PC-9 (cell line): ENCODE results near the gene BFAR. TPM values are rescaled to one million over a fixed set of nuclear protein-coding genes. Genes with fewer than 3 reads are reported as not detected.

Experiments
- BruUV-seq: library from RNA; stranded (reverse); fragments of 400-500 nt; replicated peaks from 2 replicates; lab custom pipeline; 2021; lab: Mats Ljungman, UMichigan
- CTCF ChIA-PET: fragments of 300-600 bp; sonication (Branson Sonifier 250); formaldehyde crosslinking; loops from one replicate; lab custom pipeline; 2022; ENCODE audit warnings: antibody characterized with exemption; lab: Charles Lee
- POLR2A ChIA-PET: fragments of 300-600 bp; sonication (Branson Sonifier 250); formaldehyde crosslinking; loops from one replicate; lab custom pipeline; 2022; ENCODE audit warnings: antibody characterized with exemption; ENCODE audit not compliant: unreplicated experiment; lab: Charles Lee
- DNase-seq, 2 experiments: peaks; one replicate each; pipeline versions ENCODE4 v3.0.0 to v3.0.0-alpha.2; 2015 to 2022; ENCODE audit warnings: mixed read lengths in 1 of 2
- H2AFZ ChIP-seq: fragments of 200-600 bp; sonication (generic); 2 replicates; pipeline ENCODE4 v1.8.1; 2017; ENCODE audit warnings: antibody characterized with exemption
- H3F3A ChIP-seq: fragments of 200-600 bp; sonication (generic); 2 replicates; pipeline ENCODE4 v1.8.1; 2017; ENCODE audit warnings: antibody characterized with exemption, mild to moderate bottlenecking, low read depth; ENCODE audit not compliant: insufficient read depth
- H3K27ac ChIP-seq: fragments of 200-600 bp; sonication (generic); 2 replicates; pipeline ENCODE4 v1.6.1; 2016; ENCODE audit warnings: mixed run types
- H3K27me3 ChIP-seq: fragments of 200-600 bp; sonication (generic); 2 replicates; pipeline ENCODE4 v1.6.1; 2016; ENCODE audit warnings: low read depth, mixed run types; ENCODE audit not compliant: insufficient read depth
- H3K36me3 ChIP-seq: fragments of 200-600 bp; sonication (generic); 2 replicates; pipeline ENCODE4 v1.6.1; 2016; ENCODE audit warnings: low read depth, mixed run types
- H3K4me1 ChIP-seq: fragments of 200-600 bp; sonication (generic); replicated peaks from 2 replicates; pipeline ENCODE4 v1.6.1; 2016; ENCODE audit warnings: mixed run types; ENCODE audit not compliant: insufficient read depth
- H3K4me2 ChIP-seq: fragments of 200-600 bp; sonication (generic); 2 replicates; pipeline ENCODE4 v1.6.1; 2017; ENCODE audit warnings: mixed run types
- H3K4me3 ChIP-seq: fragments of 200-600 bp; sonication (generic); 2 replicates; pipeline ENCODE4 v1.6.1; 2016; ENCODE audit warnings: mixed run types
- H3K79me2 ChIP-seq: fragments of 200-600 bp; sonication (generic); 2 replicates; pipeline ENCODE4 v1.6.1; 2017; ENCODE audit warnings: low read depth, mixed run types
- H3K9me2 ChIP-seq: fragments of 200-600 bp; sonication (generic); 2 replicates; pipeline ENCODE4 v1.8.1; 2017; ENCODE audit warnings: mild to moderate bottlenecking; ENCODE audit not compliant: insufficient read depth
- H3K9me3 ChIP-seq: fragments of 200-600 bp; sonication (generic); 2 replicates; pipeline ENCODE4 v1.8.1; 2016; ENCODE audit warnings: low read depth; ENCODE audit not compliant: insufficient read depth
- H4K20me1 ChIP-seq: fragments of 200-600 bp; sonication (generic); 2 replicates; pipeline ENCODE4 v1.8.1; 2017; ENCODE audit not compliant: insufficient read depth
- EZH2 ChIP-seq: fragments of 200-600 bp; sonication (generic); IDR thresholded peaks from 2 replicates; pipeline ENCODE4 v1.8.0; 2017; ENCODE audit warnings: antibody characterized with exemption, low read depth
- intact Hi-C: fragments of 100-400 bp; cut with micrococcal nuclease; formaldehyde crosslinking; loops from one replicate; pipeline ENCODE4 v1.10.0; 2022; ENCODE audit not compliant: unreplicated experiment
- total RNA-seq: library from RNA; stranded (reverse); gene quantifications from 2 replicates; pipeline ENCODE4 v1.2.3, GENCODE V29; 2021
- TF ChIP-seq, protein P1 (sequence below): fragments of 200-600 bp; sonication (generic); conservative IDR thresholded peaks from 2 replicates; pipeline ENCODE4 v1.6.1; 2017; ENCODE audit warnings: mixed run types, antibody characterized with exemption, mild to moderate bottlenecking, moderate library complexity

BFAR gene
- total RNA-seq, 1 experiment from 2014 or later = 97.9 TPM

DNA sequence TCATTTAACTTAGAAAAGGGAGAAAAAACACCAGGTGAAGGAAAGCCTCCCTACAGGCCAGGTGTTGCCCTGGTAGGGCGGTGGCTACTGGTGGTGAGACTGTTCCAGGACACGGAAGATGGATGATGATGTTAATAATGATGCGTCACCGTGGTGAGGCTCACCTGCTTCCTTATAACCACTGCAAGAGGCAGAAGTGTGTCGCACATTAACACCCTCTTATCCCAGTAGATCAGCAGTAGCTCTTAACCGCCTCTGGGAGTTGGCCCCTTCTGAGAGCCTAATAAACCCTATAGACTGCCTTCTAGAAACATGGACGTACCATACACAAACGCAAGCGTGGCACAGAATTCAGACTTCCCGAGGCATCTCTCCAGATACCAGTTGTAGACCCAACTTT, 7.8 kb downstream of the BFAR start:
- Histone ChIP-seq H3K9me2 (no peaks in the 10 kb centered on the region), H3K27ac (no peak overlapping the region), H3K27me3 (no peaks in the 10 kb centered on the region), H3F3A (peaks cover 16% of the 10 kb centered on the region; the same call in 1 of the 2 replicates), H2AFZ (no peak overlapping the region), H3K36me3 (peaks cover 32% of the 10 kb centered on the region), H3K4me3 (no peak overlapping the region), H3K4me2 (no peak overlapping the region), H3K9me3 (no peaks in the 10 kb centered on the region), H3K79me2 (peaks cover 78% of the 10 kb centered on the region), H3K4me1 (no peaks in the 10 kb centered on the region), H4K20me1 (peaks cover 74% of the 10 kb centered on the region)
- ChIA-PET CTCF (no interaction called here), POLR2A (no interaction called here)
- no peak for TF ChIP-seq EZH2
- TF ChIP-seq, protein P1, sequence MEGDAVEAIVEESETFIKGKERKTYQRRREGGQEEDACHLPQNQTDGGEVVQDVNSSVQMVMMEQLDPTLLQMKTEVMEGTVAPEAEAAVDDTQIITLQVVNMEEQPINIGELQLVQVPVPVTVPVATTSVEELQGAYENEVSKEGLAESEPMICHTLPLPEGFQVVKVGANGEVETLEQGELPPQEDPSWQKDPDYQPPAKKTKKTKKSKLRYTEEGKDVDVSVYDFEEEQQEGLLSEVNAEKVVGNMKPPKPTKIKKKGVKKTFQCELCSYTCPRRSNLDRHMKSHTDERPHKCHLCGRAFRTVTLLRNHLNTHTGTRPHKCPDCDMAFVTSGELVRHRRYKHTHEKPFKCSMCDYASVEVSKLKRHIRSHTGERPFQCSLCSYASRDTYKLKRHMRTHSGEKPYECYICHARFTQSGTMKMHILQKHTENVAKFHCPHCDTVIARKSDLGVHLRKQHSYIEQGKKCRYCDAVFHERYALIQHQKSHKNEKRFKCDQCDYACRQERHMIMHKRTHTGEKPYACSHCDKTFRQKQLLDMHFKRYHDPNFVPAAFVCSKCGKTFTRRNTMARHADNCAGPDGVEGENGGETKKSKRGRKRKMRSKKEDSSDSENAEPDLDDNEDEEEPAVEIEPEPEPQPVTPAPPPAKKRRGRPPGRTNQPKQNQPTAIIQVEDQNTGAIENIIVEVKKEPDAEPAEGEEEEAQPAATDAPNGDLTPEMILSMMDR = no peak
- intact Hi-C loops = no loop called here
- DNase-seq = no peak
- BruUV-seq = no TSS peak

DNA sequence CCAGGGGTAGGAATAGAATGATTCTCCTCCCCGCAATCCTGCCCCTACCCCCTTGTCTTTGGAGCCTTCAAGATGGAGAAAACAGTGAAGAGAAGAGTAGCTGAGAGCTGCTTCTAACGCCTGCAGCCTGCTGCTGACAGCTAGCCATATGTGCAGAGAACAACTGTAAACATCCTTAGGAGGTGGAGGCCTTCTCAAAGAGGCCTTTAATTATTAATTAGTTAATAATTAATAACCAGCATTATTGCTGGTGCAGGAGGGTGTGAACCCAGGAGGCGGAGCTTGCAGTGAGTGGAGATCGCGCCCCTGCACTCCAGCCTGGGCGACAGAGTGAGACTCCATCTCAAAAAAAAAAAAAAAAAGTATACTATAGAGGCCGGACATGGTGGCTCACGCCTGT, 8.5 kb downstream of the BFAR start:
- no peak overlapping the region for H2AFZ ChIP-seq
- no peaks in the 10 kb centered on the region for H3K4me1 ChIP-seq
- H3K9me3 ChIP-seq = no peaks in the 10 kb centered on the region
- H3F3A ChIP-seq = peaks cover 16% of the 10 kb centered on the region; the same call in 1 of the 2 replicates
- H4K20me1 ChIP-seq = peaks cover 67% of the 10 kb centered on the region
- H3K9me2 ChIP-seq = no peaks in the 10 kb centered on the region
- ChIA-PET POLR2A (interaction anchor here (0.6 kb wide), 1 partner anchor 37 kb away, joined by 9 read pairs; no protein-coding TSS in a partner anchor), CTCF (no interaction called here)
- H3K4me3 ChIP-seq = no peak overlapping the region
- TF ChIP-seq, protein P1 = no peak
- no peak for TF ChIP-seq EZH2
- no peak for DNase-seq
- peaks cover 37% of the 10 kb centered on the region for H3K36me3 ChIP-seq
- H3K27ac ChIP-seq = no peak overlapping the region
- H3K4me2 ChIP-seq = no peak overlapping the region
- BruUV-seq = no TSS peak
- intact Hi-C loops = no loop called here
- no peaks in the 10 kb centered on the region for H3K27me3 ChIP-seq
- peaks cover 71% of the 10 kb centered on the region for H3K79me2 ChIP-seq

DNA sequence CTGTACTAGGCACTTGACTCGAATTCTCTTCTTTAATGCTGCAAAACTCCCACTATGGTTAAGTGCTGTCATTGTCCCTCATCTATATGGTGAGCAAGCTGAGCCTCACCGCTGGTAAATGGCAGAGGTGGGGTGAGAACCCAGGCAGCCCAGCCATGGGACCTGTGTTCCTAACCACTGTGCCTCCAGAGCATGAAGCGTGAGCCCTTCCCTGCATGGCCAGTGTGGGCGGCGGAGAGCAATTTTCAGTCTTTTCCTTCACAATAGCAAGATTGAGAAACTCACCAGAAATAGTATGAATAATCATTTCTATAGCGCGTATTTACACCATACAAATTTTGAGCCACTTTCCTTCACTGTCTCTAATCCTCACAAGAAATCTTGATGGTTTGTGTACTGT, 9.2 kb downstream of the BFAR start:
- ChIA-PET POLR2A (interaction anchor here (0.6 kb wide), 1 partner anchor 36 kb away, joined by 9 read pairs; no protein-coding TSS in a partner anchor), CTCF (no interaction called here)
- no peaks in the 10 kb centered on the region for H3K27me3 ChIP-seq
- TF ChIP-seq, protein P1 = no peak
- TF ChIP-seq EZH2 = no peak
- no peaks in the 10 kb centered on the region for H3K9me3 ChIP-seq
- H3K4me3 ChIP-seq = no peak overlapping the region
- intact Hi-C loops = no loop called here
- BruUV-seq = no TSS peak
- DNase-seq = no peak
- no peaks in the 10 kb centered on the region for H3K4me1 ChIP-seq
- no peak overlapping the region for H2AFZ ChIP-seq
- peaks cover 62% of the 10 kb centered on the region for H4K20me1 ChIP-seq
- H3K9me2 ChIP-seq = no peaks in the 10 kb centered on the region
- no peak overlapping the region for H3K4me2 ChIP-seq
- peaks cover 16% of the 10 kb centered on the region; the same call in 1 of the 2 replicates for H3F3A ChIP-seq
- H3K27ac ChIP-seq = no peak overlapping the region
- peaks cover 64% of the 10 kb centered on the region for H3K79me2 ChIP-seq
- peaks cover 39% of the 10 kb centered on the region for H3K36me3 ChIP-seq
